HG03280 (cell line): Measurements from ENCODE around the gene ZCCHC2.

ENCODE experiments used
- ATAC-seq: cut with Tn5 transposase; IDR thresholded peaks from one replicate; pipeline ENCODE4 v1.9.1; 2021; ENCODE audit warnings: mild to moderate bottlenecking, moderate library complexity; ENCODE audit not compliant: unreplicated experiment

ZCCHC2 gene

GRCh38 chr18:62509779-62510178 is 13.0 kb upstream of the ZCCHC2 start:
- no peak for ATAC-seq

- ATAC-seq, result no peak
These were observed 12.0 kb upstream of the ZCCHC2 start for GRCh38 chr18:62510789-62511188.

GRCh38 chr18:62512532-62512931 is 10.3 kb upstream of the ZCCHC2 start:
- no peak for ATAC-seq

DNA sequence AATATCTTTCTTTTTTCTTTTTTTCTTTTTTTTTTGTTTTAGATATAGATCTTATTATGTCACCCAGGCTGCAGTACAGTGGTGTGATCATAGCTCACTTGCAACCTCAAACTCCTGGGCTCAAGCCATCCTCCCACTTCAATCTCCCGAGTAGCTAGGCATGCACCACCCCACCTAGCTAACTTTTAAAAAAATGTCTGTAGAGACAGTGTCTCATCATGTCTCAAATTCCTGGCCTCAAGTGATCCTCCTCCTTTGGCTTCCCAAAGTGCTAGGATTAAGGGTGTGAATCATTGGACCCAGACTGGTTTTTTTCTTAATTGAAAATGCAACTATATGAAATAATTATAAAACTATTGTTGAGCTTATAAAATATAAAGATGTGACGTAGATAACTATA is 9.8 kb upstream of the ZCCHC2 start:
- ATAC-seq, result no peak

- no peak for ATAC-seq
These were observed 8.3 kb upstream of the ZCCHC2 start for GRCh38 chr18:62514570-62514969.

DNA sequence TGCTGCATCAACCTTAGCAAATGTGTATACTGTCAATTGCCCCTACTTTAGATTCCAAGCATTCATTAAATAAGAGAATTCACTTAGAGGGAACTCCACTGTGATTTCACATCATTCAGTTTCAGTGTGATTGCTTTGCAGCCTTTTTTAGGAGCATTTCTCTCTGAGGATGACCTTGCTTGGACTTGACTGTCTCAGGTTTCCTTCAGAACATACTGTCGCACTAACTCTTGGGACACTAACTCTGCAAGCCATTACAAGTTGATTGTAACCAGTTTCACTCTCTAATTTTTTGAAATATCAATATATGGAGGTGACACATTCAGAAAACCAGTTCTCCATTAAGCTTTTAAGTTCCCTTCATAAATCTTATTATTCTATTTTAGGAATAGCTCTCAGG is 6.6 kb upstream of the ZCCHC2 start:
- ATAC-seq, result no peak

GRCh38 chr18:62518460-62519375 is 4.1 kb upstream of the ZCCHC2 start:
- no peak for ATAC-seq

- ATAC-seq, result no peak
These were observed 3.1 kb upstream of the ZCCHC2 start for GRCh38 chr18:62519684-62520083.

DNA sequence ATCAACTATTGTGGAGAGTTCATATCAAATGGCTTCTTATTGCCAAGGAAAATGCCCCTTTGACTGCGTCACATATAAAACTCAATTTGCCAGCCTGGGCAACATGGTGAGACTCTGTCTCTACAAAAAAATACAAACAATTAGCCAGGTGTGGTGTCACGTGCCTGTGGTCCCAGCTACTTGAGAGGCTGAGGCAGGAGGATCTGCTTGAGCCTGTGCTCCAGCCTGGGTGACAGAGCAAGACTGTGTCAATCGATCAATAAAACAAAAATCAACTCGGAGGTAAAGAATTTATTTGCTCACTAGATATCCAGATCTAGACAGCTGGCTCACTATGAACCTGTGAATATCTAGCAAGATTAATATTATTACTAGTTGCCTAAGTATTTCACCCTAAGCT is 1.7 kb upstream of the ZCCHC2 start:
- no peak for ATAC-seq

DNA sequence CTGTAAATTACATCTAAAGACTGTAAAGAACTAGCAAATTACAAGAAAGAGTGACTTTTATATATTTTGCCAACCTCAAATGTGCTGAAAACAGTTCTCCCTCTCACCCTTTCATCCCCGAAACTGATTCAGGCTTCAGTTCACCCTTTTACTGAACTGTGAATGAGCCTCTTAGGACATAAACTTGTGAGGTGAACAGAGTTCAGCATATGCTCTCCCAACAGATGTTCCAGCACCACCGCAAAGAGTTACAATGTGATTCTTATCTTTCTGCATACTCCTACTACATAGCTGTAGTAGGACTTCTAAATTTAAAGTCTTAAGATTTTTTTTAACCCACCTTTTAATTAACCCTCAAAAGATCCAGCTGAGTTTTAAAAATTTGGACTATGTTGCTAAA is 1.2 kb upstream of the ZCCHC2 start:
- no peak for ATAC-seq

DNA sequence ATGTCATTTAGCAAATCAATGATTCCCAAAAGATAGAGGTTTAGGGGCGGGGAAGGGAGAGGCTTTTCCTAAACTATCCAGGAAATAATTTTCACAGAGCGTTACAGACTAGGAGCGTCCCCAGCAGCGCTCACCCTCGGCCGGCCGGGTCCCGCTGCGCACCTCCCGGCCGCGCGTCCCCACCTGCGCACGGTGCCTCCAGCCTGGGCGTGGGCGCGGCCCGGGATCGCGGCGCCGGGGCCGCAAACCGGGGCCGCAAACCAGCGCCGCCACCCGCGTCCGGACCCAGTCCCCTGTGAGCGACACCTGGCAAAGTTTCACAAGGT is 684 bp upstream of the ZCCHC2 start:
- ATAC-seq, result peak; percentile 2

- no peak for ATAC-seq
These were observed 397 bp downstream of the ZCCHC2 start for GRCh38 chr18:62523255-62523588.

- ATAC-seq, result peak; percentile 6
These were observed 1.0 kb downstream of the ZCCHC2 start for GRCh38 chr18:62523631-62524439.

DNA sequence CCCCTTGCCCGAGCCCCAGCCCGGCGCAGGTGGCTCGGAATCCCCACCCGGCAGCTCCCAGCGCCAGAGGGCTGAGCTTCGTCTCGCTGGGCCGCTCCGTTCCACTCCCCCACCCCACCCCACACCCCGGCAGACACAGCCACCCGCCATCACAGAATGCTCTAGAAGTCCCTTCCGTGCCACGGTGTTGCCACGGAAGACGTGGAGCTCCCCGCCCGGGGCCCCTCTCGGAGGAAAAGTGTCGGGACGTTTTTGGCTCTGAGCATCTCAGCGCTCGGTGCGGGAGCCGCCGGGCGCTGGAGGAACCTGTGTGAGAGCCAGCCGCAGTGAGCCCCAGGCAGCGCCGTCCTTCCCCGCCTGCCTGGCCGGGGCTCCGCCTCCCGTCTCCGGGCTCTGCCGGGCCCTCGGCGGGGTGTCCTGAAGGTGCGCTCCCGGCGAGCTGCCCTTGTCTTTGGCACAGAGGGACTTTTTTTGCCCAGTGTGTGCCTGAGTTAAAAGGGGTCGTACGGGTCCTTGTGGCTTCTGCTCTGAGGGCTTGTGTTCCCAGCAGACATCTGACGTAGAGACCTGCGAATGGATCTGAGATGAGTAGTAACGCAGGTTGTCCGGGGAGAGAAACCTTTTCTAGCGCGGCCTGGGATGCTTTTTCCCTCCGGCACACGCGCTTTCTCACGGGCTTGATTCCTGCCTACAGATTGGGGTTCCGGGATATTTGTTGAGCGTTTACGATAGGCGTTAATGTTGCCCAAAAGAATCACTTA is 1.8 kb downstream of the ZCCHC2 start:
- ATAC-seq, result no peak

GRCh38 chr18:62525608-62526007 is 2.8 kb downstream of the ZCCHC2 start:
- no peak for ATAC-seq

DNA sequence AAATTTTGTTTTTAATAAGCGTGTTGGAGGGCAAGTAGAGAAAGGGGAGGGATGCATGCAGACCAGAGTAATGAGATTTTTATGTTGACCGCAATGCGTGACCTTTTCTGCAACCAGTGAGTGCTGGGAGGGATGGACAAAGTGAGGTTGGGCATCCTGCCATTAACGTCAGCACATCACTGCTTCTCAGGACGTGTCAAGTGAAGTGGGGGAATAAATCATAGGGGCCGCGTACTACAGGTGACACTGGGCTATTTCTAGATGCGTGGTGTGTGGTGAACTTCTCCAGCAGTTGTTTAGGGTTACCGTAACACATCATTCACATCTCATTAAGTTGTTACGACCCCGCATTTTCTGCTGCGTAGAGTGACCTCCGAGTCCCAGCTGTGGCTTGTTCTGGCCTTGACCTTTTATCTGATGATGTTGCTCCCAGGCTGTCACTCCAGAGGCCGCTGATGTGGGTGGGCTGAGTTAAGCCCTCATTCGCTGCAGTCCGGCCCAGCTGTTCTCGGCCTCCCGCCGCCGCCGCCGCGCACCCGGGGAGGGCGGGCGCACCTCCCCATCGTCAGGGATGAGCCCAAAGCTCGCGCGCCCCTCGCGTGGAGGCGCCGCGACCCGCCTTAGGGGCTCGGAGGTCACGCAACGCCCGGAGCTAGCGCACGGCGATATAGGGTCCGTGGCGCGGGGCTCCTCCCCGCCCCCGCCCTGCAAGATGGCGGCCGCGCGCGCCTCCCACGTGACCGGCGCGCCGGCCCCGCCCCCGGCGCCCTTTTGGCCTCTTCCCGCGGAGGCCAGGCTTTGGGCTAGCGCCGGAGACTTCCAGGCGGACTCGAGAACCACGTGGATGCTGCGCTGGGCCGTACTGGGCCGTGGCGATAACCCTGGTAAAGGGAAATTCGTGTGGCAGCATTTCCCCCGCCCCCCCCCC is 3.5 kb downstream of the ZCCHC2 start:
- ATAC-seq, result peak; percentile 24

DNA sequence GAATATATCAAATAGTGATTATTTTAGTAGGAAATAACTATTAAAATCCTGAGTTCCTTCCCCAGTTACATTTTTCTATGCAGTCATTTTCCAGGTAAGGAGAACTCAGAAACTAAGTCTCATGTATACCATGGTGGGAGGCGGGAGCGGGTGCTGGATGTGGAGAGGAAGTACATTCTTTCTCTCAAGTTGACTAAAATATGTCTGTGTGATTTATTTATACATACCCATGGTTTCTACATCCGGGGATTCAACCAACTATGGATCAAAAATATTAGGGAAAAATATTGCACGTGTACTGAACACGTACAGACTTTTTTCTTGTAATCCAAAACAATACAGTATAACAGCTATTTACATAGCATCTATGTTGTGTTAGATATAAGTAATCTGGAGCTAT is 6.8 kb downstream of the ZCCHC2 start:
- no peak for ATAC-seq

GRCh38 chr18:62531078-62531477 is 8.3 kb downstream of the ZCCHC2 start:
- ATAC-seq, result no peak

- no peak for ATAC-seq
These were observed 9.1 kb downstream of the ZCCHC2 start for GRCh38 chr18:62531931-62532330.

DNA sequence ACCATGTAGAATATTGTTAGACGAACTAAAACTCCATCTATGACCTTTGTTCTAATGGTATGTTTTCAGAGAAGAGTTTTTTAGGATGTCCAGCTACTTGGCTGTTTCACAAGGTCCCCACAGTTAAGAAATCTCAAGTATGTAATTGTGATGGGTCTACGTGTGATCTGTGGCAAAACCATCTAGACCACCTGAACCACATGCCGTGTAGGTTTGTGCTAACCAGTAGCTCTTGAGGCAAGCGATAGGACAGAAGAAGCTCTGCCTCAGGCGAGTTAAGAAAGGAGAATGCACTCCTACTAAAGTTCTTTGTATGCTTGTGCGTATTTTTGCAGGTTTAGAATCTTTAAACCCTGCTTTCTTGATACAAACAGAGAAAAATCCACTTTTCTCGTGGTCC is 13.2 kb downstream of the ZCCHC2 start:
- no peak for ATAC-seq
